HCT116 (cell line): ENCODE results near the gene AKNAD1. TPM values are rescaled to one million over a fixed set of nuclear protein-coding genes. Genes with fewer than 3 reads are reported as not detected.

Experiments
- ATAC-seq: fragments of 200-7000 bp; cut with Tn5 transposase; 2 replicates; pipeline ENCODE4 v1.9.1; 2020; ENCODE audit warnings: mild to moderate bottlenecking, moderate library complexity
- BruUV-seq: library from RNA; stranded (reverse); fragments of 400-500 nt; replicated peaks from 2 replicates; lab custom pipeline; 2021; lab: Mats Ljungman, UMichigan
- CTCF ChIA-PET: fragments of 300-600 bp; sonication (Branson Sonifier 250); formaldehyde crosslinking; loops from one replicate; lab custom pipeline; 2021; ENCODE audit warnings: antibody characterized with exemption; lab: Charles Lee
- POLR2A ChIA-PET: fragments of 300-600, 350-600 bp; sonication (Branson Sonifier 250); formaldehyde crosslinking; loops from one replicate; lab custom pipeline; 2021; ENCODE audit warnings: antibody characterized with exemption; lab: Charles Lee
- RAD21 ChIA-PET, 2 experiments: fragments of 300-600 bp; sonication (Branson Sonifier 250); formaldehyde crosslinking; loops; one replicate each; lab custom pipeline; 2023; ENCODE audit warnings: low total read pairs in 2 of 2; ENCODE audit not compliant: uncharacterized antibody in 2 of 2, unreplicated experiment in 2 of 2, low non-redundant PET in 1 of 2; lab: Charles Lee
- DNase-seq: peaks from one replicate; pipeline ENCODE4 v3.0.0-alpha.2; 2010; ENCODE audit warnings: low read depth, low spot score
- H2AFZ ChIP-seq: fragments of 200-600 bp; shearing (Covaris generic), sonication (generic); 2 replicates; pipeline ENCODE4 v1.6.1; 2017; ENCODE audit warnings: low read depth, mixed run types, mixed read lengths, antibody characterized with exemption, low read length; ENCODE audit not compliant: poor library complexity, severe bottlenecking
- H3K27ac ChIP-seq: 2 replicates; pipeline ENCODE4 v1.5.1; 2012; ENCODE audit warnings: low read depth, low read length
- H3K27me3 ChIP-seq: fragments of 200-600 bp; sonication (generic); 2 replicates; pipeline ENCODE4 v1.6.1; 2016; ENCODE audit warnings: mixed run types, low read length, mixed read lengths; ENCODE audit not compliant: insufficient read depth
- H3K36me3 ChIP-seq, 2 experiments: fragments of 200-500 bp in 1 of 2; fragments of 200-600 bp in 1 of 2; sonication (Bioruptor generic) in 1 of 2; sonication (generic) in 1 of 2; 2 replicates each; pipeline versions ENCODE4 v1.5.1 to v1.6.1; 2014 to 2016; ENCODE audit warnings: low read length in 2 of 2, inconsistent platforms in 1 of 2, mixed read lengths in 1 of 2, mixed run types in 1 of 2; ENCODE audit not compliant: insufficient read depth in 2 of 2, control insufficient read depth in 1 of 2
- H3K4me1 ChIP-seq, 2 experiments: fragments of 200-600 bp in 1 of 2; sonication (generic) in 1 of 2; 2 replicates each; pipeline versions ENCODE4 v1.5.1 to v1.6.1; 2012 to 2017; ENCODE audit warnings: low read length in 2 of 2, inconsistent platforms in 1 of 2, mild to moderate bottlenecking in 1 of 2, mixed read lengths in 1 of 2, mixed run types in 1 of 2, moderate library complexity in 1 of 2; ENCODE audit not compliant: insufficient read depth in 2 of 2, control insufficient read depth in 1 of 2
- H3K4me2 ChIP-seq: fragments of 200-600 bp; sonication (generic); 2 replicates; pipeline ENCODE4 v1.6.1; 2017; ENCODE audit warnings: mixed run types, low read length, mixed read lengths
- H3K4me3 ChIP-seq, 2 experiments: fragments of 200-600 bp in 1 of 2; sonication (generic) in 1 of 2; replicated peaks in 1 of 2; 2 replicates each; pipeline ENCODE4 v1.5.1; 2011 to 2016; ENCODE audit warnings: low read length in 2 of 2, control low read depth in 1 of 2, low read depth in 1 of 2, mild to moderate bottlenecking in 1 of 2, mixed read lengths in 1 of 2, mixed run types in 1 of 2
- H3K79me2 ChIP-seq: fragments of 200-600 bp; sonication (generic); 2 replicates; pipeline ENCODE4 v1.6.1; 2017; ENCODE audit warnings: mild to moderate bottlenecking, mixed run types, low read length, moderate library complexity, mixed read lengths; ENCODE audit not compliant: insufficient read depth
- H3K9ac ChIP-seq: fragments of 200-600 bp; sonication (generic); 2 replicates; pipeline ENCODE4 v1.6.1; 2016; ENCODE audit warnings: low read length, mixed read lengths
- H3K9me2 ChIP-seq: fragments of 200-600 bp; sonication (generic), shearing (Covaris generic); 2 replicates; pipeline ENCODE4 v1.6.1; 2017; ENCODE audit warnings: mixed run types, mild to moderate bottlenecking, moderate library complexity; ENCODE audit not compliant: insufficient read depth
- H3K9me3 ChIP-seq, 2 experiments: fragments of 200-500 bp in 1 of 2; fragments of 200-600 bp in 1 of 2; sonication (Bioruptor generic) in 1 of 2; sonication (generic) in 1 of 2; 2 replicates each; pipeline ENCODE4 v1.6.1; 2014 to 2017; ENCODE audit warnings: low read length in 2 of 2, mixed read lengths in 2 of 2, inconsistent platforms in 1 of 2, low read depth in 1 of 2, mild to moderate bottlenecking in 1 of 2, mixed run types in 1 of 2, moderate library complexity in 1 of 2; ENCODE audit not compliant: control insufficient read depth in 1 of 2, insufficient read depth in 1 of 2
- H4K20me1 ChIP-seq: fragments of 200-600 bp; sonication (generic), shearing (Covaris generic); 2 replicates; pipeline ENCODE4 v1.6.1; 2017; ENCODE audit warnings: mixed run types, mild to moderate bottlenecking, moderate library complexity; ENCODE audit not compliant: insufficient read depth
- ATF3 ChIP-seq: IDR thresholded peaks from 2 replicates; pipeline ENCODE4 v1.6.1; 2012
- CBX3 ChIP-seq: IDR thresholded peaks from 2 replicates; pipeline ENCODE4 v1.6.1; 2012; ENCODE audit warnings: low read depth
- CEBPB ChIP-seq: IDR thresholded peaks from 2 replicates; pipeline ENCODE4 v1.6.1; 2012; ENCODE audit warnings: low read depth
- CTCF ChIP-seq, 3 experiments: fragments of 200-600 bp in 1 of 3; sonication (generic) in 1 of 3; IDR thresholded peaks in 2 of 3; conservative IDR thresholded peaks in 1 of 3; 2 replicates each; pipeline ENCODE4 v1.5.1; 2012 to 2017; ENCODE audit warnings: low read depth in 2 of 3, low read length in 2 of 3, antibody characterized with exemption in 1 of 3, borderline replicate concordance in 1 of 3, control low read depth in 1 of 3, mild to moderate bottlenecking in 1 of 3, mixed read lengths in 1 of 3, mixed run types in 1 of 3, moderate library complexity in 1 of 3; ENCODE audit not compliant: insufficient read depth in 1 of 3
- EGR1 ChIP-seq: IDR thresholded peaks from 2 replicates; pipeline ENCODE4 v1.6.1; 2012; ENCODE audit warnings: low read depth
- ELF1 ChIP-seq: IDR thresholded peaks from 2 replicates; pipeline ENCODE4 v1.6.1; 2012; ENCODE audit warnings: low read depth, borderline replicate concordance
- EZH2 ChIP-seq: fragments of 200-600 bp; sonication (generic); IDR thresholded peaks from 2 replicates; pipeline ENCODE4 v1.6.1; 2017; ENCODE audit warnings: antibody characterized with exemption, mixed run types
- EZH2phosphoT487 ChIP-seq: fragments of 200-600 bp; IDR thresholded peaks from 2 replicates; pipeline ENCODE4 v1.6.1; 2018; ENCODE audit warnings: antibody characterized with exemption, borderline replicate concordance
- JUND ChIP-seq: IDR thresholded peaks from 2 replicates; pipeline ENCODE4 v1.6.1; 2012
- MAX ChIP-seq: IDR thresholded peaks from 2 replicates; pipeline ENCODE4 v1.6.1; 2012
- POLR2A ChIP-seq: IDR thresholded peaks from 2 replicates; pipeline ENCODE4 v1.7.0; 2011; ENCODE audit warnings: borderline replicate concordance; ENCODE audit not compliant: insufficient read depth, insufficient read length; ENCODE audit errors: extremely low read depth
- RAD21 ChIP-seq: IDR thresholded peaks from 2 replicates; pipeline ENCODE4 v1.6.1; 2012; ENCODE audit warnings: low read depth, mild to moderate bottlenecking
- REST ChIP-seq: IDR thresholded peaks from 2 replicates; pipeline ENCODE4 v1.6.1; 2012; ENCODE audit warnings: low read depth
- SRF ChIP-seq: IDR thresholded peaks from 2 replicates; pipeline ENCODE4 v1.6.1; 2012; ENCODE audit warnings: low read depth
- TCF7L2 ChIP-seq: IDR thresholded peaks from 2 replicates; pipeline ENCODE4 v1.7.0; 2011; ENCODE audit warnings: borderline replicate concordance, inconsistent platforms; ENCODE audit not compliant: insufficient read depth, insufficient read length; ENCODE audit errors: extremely low read depth
- YY1 ChIP-seq: IDR thresholded peaks from 2 replicates; pipeline ENCODE4 v1.6.1; 2011; ENCODE audit warnings: low read length, low read depth, moderate library complexity, mild to moderate bottlenecking; ENCODE audit not compliant: insufficient replicate concordance; ENCODE audit errors: extremely low read depth
- ZFX ChIP-seq: fragments of 450-650 bp; IDR thresholded peaks from 2 replicates; pipeline ENCODE4 v1.6.1; 2017
- ZNF274 ChIP-seq: fragments of 200-500 bp; sonication (Bioruptor generic); IDR thresholded peaks from 2 replicates; pipeline ENCODE4 v1.6.1; 2014; ENCODE audit warnings: mild to moderate bottlenecking, low read depth, low read length, inconsistent platforms
- intact Hi-C: fragments of 100-400 bp; cut with micrococcal nuclease; formaldehyde crosslinking; loops from 2 replicates; pipeline ENCODE4 v1.10.0; 2022
- total RNA-seq: library from RNA; stranded (reverse); gene quantifications from one replicate; pipeline ENCODE4 v1.2.1, GENCODE V29; 2021; ENCODE audit not compliant: unreplicated experiment

AKNAD1 gene
- total RNA-seq, 1 experiment from 2014 or later = 0.15 TPM

GRCh38 chr1:108886292-108886691, 29.4 kb upstream of the AKNAD1 start:
- RAD21 ChIA-PET = no interaction called here
- H2AFZ ChIP-seq = no peak overlapping the region
- no peak overlapping the region for H3K9ac ChIP-seq
- no peak overlapping the region for H3K4me3 ChIP-seq
- BruUV-seq = no TSS peak
- DNase-seq = no peak
- no peaks in the 10 kb centered on the region for H3K9me2 ChIP-seq
- no peaks in the 10 kb centered on the region for H3K36me3 ChIP-seq
- H3K9me3 ChIP-seq = no peaks in the 10 kb centered on the region
- intact Hi-C loops = no loop called here
- TF ChIP-seq MAX (no peak), ATF3 (no peak), RAD21 (no peak), EZH2phosphoT487 (no peak), EZH2 (no peak), TCF7L2 (no peak), EGR1 (no peak), ELF1 (no peak), ZFX (no peak), REST (no peak), ZNF274 (no peak), CEBPB (no peak), JUND (no peak), POLR2A (no peak), CBX3 (no peak), YY1 (no peak), SRF (no peak), CTCF (IDR thresholded peaks at IDR 0.05 in 2 of 3, conservative IDR thresholded peaks at IDR 0.05 in 1 of 3; ENCODE audit: borderline replicate concordance in 1 of 3, insufficient read depth in 1 of 3, low read depth in 2 of 3, low read length in 2 of 3) (no peak)
- TF ChIP-seq, all 23 proteins: peak for 0
- H3K4me1 ChIP-seq = peaks cover 0 to under 1% of the 10 kb centered on the region in 2 experiments; a peak in 1 of 4 replicates
- ChIA-PET CTCF (no interaction called here), POLR2A (interaction anchor here (2.8 kb wide), 1 partner anchor 10 kb away, joined by 11 read pairs; the partner anchor contains the start of gene GPSM2)
- no peaks in the 10 kb centered on the region; the same call in 1 of the 2 replicates for H4K20me1 ChIP-seq
- H3K27ac ChIP-seq = no peak overlapping the region
- no peak for ATAC-seq
- peaks cover 77% of the 10 kb centered on the region for H3K79me2 ChIP-seq
- no peak overlapping the region for H3K4me2 ChIP-seq
- no peaks in the 10 kb centered on the region for H3K27me3 ChIP-seq
